Vagina (tissue), 2 donors: Measurements from ENCODE around the gene E2F7.

Experiments used
- CTCF ChIP-seq, 3 experiments: fragments of 450-650 bp in 2 of 3; fragments of 200-600 bp in 1 of 3; sonication (generic) in 1 of 3; IDR thresholded peaks; one replicate each; pipeline ENCODE4 v1.5.1; 2017 to 2019; ENCODE audit warnings: antibody characterized with exemption in 3 of 3, mild to moderate bottlenecking in 2 of 3, moderate library complexity in 2 of 3
- POLR2AphosphoS5 ChIP-seq, 2 donors: sonication (generic); formaldehyde crosslinking; IDR thresholded peaks; one replicate each; pipeline ENCODE4 v1.9.0; 2017; ENCODE audit warnings: antibody characterized with exemption in 2 of 2, mild to moderate bottlenecking in 2 of 2, low read depth in 1 of 2; ENCODE audit not compliant: insufficient read depth in 1 of 2

GRCh38 chr12:76997011-76997780 lies 68.2 kb downstream of the E2F7 start:
- TF ChIP-seq CTCF (IDR thresholded peaks at IDR 0.05), result no peak
- TF ChIP-seq POLR2AphosphoS5 (IDR thresholded peaks at IDR 0.05; ENCODE audit: insufficient read depth in 1 of 2, low read depth in 1 of 2), result no peak
